Smooth muscle cell (in vitro differentiated cells): Measurements from ENCODE around the gene P2RX4. TPM values are rescaled to one million over a fixed set of nuclear protein-coding genes. Genes with fewer than 3 reads are reported as not detected.

Experiments used
- DNase-seq: peaks from one replicate; lab custom pipeline; 2025; ENCODE audit not compliant: unreplicated experiment; lab: John Stamatoyannopoulos, UW
- H2AFZ ChIP-seq: fragments of 200-600 bp; sonication (generic); 2 replicates; pipeline ENCODE4 v1.6.0; 2016; ENCODE audit warnings: antibody characterized with exemption, low read depth, mild to moderate bottlenecking
- H3F3A ChIP-seq: fragments of 200-600 bp; sonication (generic); 2 replicates; pipeline ENCODE4 v1.6.0; 2017; ENCODE audit warnings: antibody characterized with exemption, low read depth
- H3K27ac ChIP-seq: fragments of 200-600 bp; sonication (generic); 2 replicates; pipeline ENCODE4 v1.5.1; 2016; ENCODE audit warnings: low read depth, mild to moderate bottlenecking
- H3K27me3 ChIP-seq: fragments of 200-600 bp; sonication (generic); 2 replicates; pipeline ENCODE4 v1.6.1; 2016; ENCODE audit warnings: low read depth, mild to moderate bottlenecking
- H3K36me3 ChIP-seq: fragments of 200-600 bp; sonication (generic); 2 replicates; pipeline ENCODE4 v1.5.1; 2016; ENCODE audit warnings: low read depth
- H3K4me1 ChIP-seq: fragments of 200-600 bp; sonication (generic); 2 replicates; pipeline ENCODE4 v1.5.1; 2016; ENCODE audit warnings: low read depth
- H3K4me2 ChIP-seq: fragments of 200-600 bp; sonication (generic); 2 replicates; pipeline ENCODE4 v1.6.0; 2016; ENCODE audit warnings: mild to moderate bottlenecking
- H3K4me3 ChIP-seq: fragments of 200-600 bp; sonication (generic); 2 replicates; pipeline ENCODE4 v1.5.1; 2016; ENCODE audit warnings: mild to moderate bottlenecking
- H3K79me2 ChIP-seq: fragments of 200-600 bp; sonication (generic); 2 replicates; pipeline ENCODE4 v1.6.0; 2016; ENCODE audit warnings: low read depth, mild to moderate bottlenecking
- H3K9ac ChIP-seq: fragments of 200-600 bp; sonication (generic); 2 replicates; pipeline ENCODE4 v1.6.0; 2016; ENCODE audit warnings: low read depth
- H3K9me3 ChIP-seq: fragments of 200-600 bp; sonication (generic); replicated peaks from 2 replicates; pipeline ENCODE4 v1.5.1; 2016; ENCODE audit warnings: low read depth
- H4K20me1 ChIP-seq: fragments of 200-600 bp; sonication (generic); 2 replicates; pipeline ENCODE4 v1.6.0; 2016; ENCODE audit warnings: low read depth
- WGBS: methylation state at CpG from one replicate; pipeline ENCODE4 v1.1.7; 2016; ENCODE audit warnings: low lambda C conversion rate; 5-methylcytosine and 5-hydroxymethylcytosine counted together
- polyA plus RNA-seq: library from polyadenylated mRNA; unstranded; fragments of >200 nt; fragmentation: Nextera tagmentation; extraction: Ambion mirVana; gene quantifications from 2 replicates; pipeline ENCODE4 v1.2.1, GENCODE V29; 2016
- total RNA-seq: library from RNA; depleted of rRNA; stranded (reverse); fragments of >200 nt; gene quantifications from 2 replicates; pipeline ENCODE4 v1.2.3, GENCODE V29; 2014
- TF ChIP-seq, protein P1 (sequence below): fragments of 200-600 bp; sonication (generic); IDR thresholded peaks from 2 replicates; pipeline ENCODE4 v1.5.1; 2017; ENCODE audit warnings: borderline replicate concordance, mild to moderate bottlenecking, antibody characterized with exemption; ENCODE audit not compliant: insufficient read depth, poor library complexity, severe bottlenecking

P2RX4 gene
- total and polyA plus RNA-seq, 2 experiments from 2014 or later = 20.6 to 32.2 TPM

- Histone ChIP-seq H3K79me2 (no peaks in the 10 kb centered on the region), H2AFZ (no peak overlapping the region), H3K27me3 (no peaks in the 10 kb centered on the region), H3K9me3 (no peaks in the 10 kb centered on the region), H3K36me3 (no peaks in the 10 kb centered on the region), H4K20me1 (no peaks in the 10 kb centered on the region), H3K9ac (no peak overlapping the region), H3K4me3 (no peak overlapping the region), H3K4me1 (peaks cover 16% of the 10 kb centered on the region), H3K4me2 (no peak overlapping the region), H3K27ac (no peak overlapping the region), H3F3A (no peaks in the 10 kb centered on the region)
- WGBS = 88% methylated on average over 27 of the region's 38 CpGs
- TF ChIP-seq, protein P1, sequence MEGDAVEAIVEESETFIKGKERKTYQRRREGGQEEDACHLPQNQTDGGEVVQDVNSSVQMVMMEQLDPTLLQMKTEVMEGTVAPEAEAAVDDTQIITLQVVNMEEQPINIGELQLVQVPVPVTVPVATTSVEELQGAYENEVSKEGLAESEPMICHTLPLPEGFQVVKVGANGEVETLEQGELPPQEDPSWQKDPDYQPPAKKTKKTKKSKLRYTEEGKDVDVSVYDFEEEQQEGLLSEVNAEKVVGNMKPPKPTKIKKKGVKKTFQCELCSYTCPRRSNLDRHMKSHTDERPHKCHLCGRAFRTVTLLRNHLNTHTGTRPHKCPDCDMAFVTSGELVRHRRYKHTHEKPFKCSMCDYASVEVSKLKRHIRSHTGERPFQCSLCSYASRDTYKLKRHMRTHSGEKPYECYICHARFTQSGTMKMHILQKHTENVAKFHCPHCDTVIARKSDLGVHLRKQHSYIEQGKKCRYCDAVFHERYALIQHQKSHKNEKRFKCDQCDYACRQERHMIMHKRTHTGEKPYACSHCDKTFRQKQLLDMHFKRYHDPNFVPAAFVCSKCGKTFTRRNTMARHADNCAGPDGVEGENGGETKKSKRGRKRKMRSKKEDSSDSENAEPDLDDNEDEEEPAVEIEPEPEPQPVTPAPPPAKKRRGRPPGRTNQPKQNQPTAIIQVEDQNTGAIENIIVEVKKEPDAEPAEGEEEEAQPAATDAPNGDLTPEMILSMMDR = no peak
- DNase-seq = no peak
Measured at GRCh38 chr12:121240484-121241101, 30.7 kb downstream of the P2RX4 start.

GRCh38 chr12:121241156-121241970, 31.4 kb downstream of the P2RX4 start:
- H3F3A ChIP-seq = no peaks in the 10 kb centered on the region
- H3K36me3 ChIP-seq = no peaks in the 10 kb centered on the region
- H3K27ac ChIP-seq = no peak overlapping the region
- no peaks in the 10 kb centered on the region for H3K9me3 ChIP-seq
- no peak overlapping the region for H3K4me2 ChIP-seq
- 95% methylated on average over 17 of the region's 17 CpGs for WGBS
- H3K4me1 ChIP-seq = peaks cover 16% of the 10 kb centered on the region
- no peaks in the 10 kb centered on the region for H4K20me1 ChIP-seq
- H3K27me3 ChIP-seq = no peaks in the 10 kb centered on the region
- H3K9ac ChIP-seq = no peak overlapping the region
- no peak for DNase-seq
- no peak overlapping the region for H2AFZ ChIP-seq
- TF ChIP-seq, protein P1 = no peak
- no peak overlapping the region for H3K4me3 ChIP-seq
- H3K79me2 ChIP-seq = no peaks in the 10 kb centered on the region

DNA sequence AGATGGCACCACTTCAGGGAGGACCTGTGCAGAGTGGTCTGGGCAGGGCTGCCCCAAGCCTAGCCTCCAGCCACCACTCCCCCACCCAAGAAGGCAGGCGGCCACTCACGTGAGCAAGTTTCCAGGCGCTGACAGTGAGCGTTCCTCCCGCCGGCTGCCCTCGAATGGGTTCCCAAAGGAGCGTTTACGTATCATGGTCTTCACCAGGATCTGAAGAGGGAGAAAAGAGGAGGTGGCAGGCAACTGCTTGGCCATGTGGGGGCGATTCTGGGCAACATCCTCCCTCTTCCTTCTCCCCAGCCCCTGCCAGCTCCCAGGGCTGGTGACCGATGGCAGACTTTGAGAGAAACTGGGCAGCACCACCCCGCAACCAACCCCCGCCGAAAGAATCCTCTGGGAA, 35.1 kb downstream of the P2RX4 start:
- TF ChIP-seq, protein P1 = no peak
- H3K79me2 ChIP-seq = no peaks in the 10 kb centered on the region
- WGBS = 95% methylated on average over 14 of the region's 14 CpGs
- H3K4me2 ChIP-seq = no peak overlapping the region
- H3K4me3 ChIP-seq = no peak overlapping the region
- no peak overlapping the region for H2AFZ ChIP-seq
- H3K36me3 ChIP-seq = no peaks in the 10 kb centered on the region
- H4K20me1 ChIP-seq = no peaks in the 10 kb centered on the region
- no peaks in the 10 kb centered on the region for H3F3A ChIP-seq
- H3K27ac ChIP-seq = no peak overlapping the region
- no peaks in the 10 kb centered on the region for H3K27me3 ChIP-seq
- no peak for DNase-seq
- H3K9me3 ChIP-seq = no peaks in the 10 kb centered on the region
- no peak overlapping the region for H3K9ac ChIP-seq
- no peaks in the 10 kb centered on the region for H3K4me1 ChIP-seq
